Frontal cortex (tissue), 4 donors: ENCODE data around the gene OR5H1. TPM values are rescaled to one million over a fixed set of nuclear protein-coding genes. Genes with fewer than 3 reads are reported as not detected.
"Not testable (repeated sequence)": the region's sequence is repeated elsewhere in the genome, so short reads cannot be mapped to it uniquely, and the experiment has no call there.

Source experiments
- DNase-seq, 2 donors: peaks; one replicate each; pipeline ENCODE4 v3.0.0; 2012; ENCODE audit warnings: low spot score in 2 of 2
- FAIRE-seq: peaks from 2 replicates; lab custom pipeline; 2012; peaks lifted over from hg19 to GRCh38; lab: Jason Lieb, UNC
- total RNA-seq: library from RNA; depleted of rRNA; stranded (reverse); fragments of >200 nt; gene quantifications from one replicate; pipeline ENCODE4 v1.2.3, GENCODE V29; 2014
- donor health status: control.
- donor health status: control.
- donor health status: control.

Gene OR5H1
- total RNA-seq, result not detected

DNA sequence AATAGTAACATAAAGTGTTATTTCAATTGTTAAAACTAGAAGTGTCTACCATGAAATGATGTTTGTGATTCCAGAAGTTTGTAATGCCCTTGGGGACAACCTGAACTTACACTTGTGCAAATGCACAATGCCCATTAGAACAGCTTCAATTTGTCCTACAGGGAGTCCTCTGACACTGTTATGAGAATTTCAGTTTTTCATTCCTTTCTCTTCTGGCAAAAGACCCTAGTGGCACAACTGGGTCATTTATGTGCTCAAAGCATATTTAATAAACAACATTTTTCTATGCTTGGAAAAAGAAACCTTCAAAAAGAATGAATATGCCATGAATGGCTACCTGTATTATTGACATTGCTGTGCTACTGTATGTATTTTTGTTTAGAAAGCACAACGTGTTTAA lies at the start of gene OR5H1:
Gene OR5H1 (plus strand): TSS at position 301 of the 400 bp plus-strand sequence. CDS start 1,977 bp downstream, outside the sequence.
- no peak for DNase-seq
- FAIRE-seq, result no peak

DNA sequence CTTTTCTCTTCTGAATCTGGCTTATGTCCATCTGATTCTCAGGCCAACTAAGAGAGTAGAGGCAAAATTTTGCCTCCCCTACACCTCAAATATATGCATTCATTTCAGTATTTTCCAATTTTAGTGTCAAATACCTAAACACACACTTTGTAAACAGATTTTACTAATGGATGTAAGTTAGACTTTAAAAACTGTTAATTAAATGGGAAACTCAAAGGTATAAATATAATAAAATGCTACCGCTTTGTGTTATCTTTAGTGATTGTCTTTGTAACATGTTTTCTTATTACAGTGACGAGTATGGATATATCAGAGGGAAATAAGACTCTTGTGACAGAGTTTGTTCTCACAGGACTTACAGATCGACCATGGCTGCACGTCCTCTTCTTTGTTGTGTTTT lies 43.6 kb upstream of the OR5H1 start, which contains the start of gene OR5AC2:
Gene OR5AC2 (plus strand): TSS at position 301 of the 400 bp plus-strand sequence. CDS start 0 bp downstream, at position 301.
- FAIRE-seq (no peak), DNase-seq (no peak)

DNA sequence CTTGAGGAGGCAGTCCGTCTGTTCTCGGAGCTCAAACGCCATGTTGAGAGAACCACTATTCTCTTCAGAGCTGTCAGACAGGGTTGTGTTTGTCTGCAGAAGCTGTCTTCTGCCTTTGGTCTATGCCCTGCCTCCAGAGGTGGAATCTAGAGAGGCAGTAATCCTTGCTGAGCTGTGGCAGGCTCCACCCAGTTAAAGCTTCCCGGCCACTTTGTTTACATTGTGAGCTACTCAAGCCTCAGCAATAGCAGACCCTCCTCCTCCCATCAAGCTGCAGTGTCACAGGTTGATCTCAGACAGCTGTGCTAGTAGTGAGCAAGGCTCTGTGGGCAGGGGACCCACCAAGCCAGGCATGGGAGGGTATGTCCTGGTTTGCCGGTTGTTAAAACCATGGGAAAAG lies 34.6 kb upstream of the OR5H1 start:
- no peak for FAIRE-seq

DNA sequence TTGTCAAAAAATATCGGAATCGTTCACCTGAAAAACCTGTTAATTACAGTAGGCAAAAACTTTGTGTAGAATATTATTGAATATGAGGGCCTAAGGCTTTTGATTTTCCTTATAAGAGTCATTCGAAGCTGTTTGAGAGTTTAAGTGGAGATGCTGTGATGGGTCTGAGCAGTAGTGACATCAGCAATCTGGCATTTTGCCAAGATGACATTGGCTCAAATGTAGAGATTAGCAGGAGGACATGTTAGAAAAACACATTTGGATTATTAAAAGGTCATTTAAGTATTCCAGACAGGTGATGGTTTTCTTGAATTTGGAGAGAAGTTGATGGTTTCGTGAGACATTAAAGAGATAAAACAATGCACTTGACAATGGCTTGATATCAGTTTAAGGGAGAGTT lies 30.7 kb upstream of the OR5H1 start:
- DNase-seq, result no peak

More for the DNA sequence above, 34.6 kb upstream of the OR5H1 start:
- DNase-seq, result no peak

DNA sequence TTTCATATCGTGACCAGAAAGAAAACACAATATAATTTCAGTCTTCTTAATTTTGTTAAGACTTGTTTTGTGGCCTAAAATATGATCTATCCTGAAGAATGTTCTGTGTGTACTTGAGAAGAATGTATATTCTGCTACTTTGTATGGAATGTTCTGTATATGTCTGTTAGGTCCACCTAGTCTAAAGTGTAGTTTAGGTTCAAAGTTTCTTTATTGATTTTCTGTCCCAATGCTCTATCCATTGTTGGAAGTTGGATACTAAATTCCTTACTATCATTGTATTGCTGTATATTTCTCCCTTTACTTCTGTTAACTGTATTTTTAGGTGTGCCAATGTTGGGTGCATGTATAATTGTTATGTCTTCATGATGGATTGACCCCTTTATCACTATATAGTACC lies 22.4 kb upstream of the OR5H1 start:
- DNase-seq (no peak), FAIRE-seq (no peak)

More for the DNA sequence above, 30.7 kb upstream of the OR5H1 start:
- no peak for FAIRE-seq

GRCh38 chr3:98109807-98110549 lies 20.5 kb upstream of the OR5H1 start:
- no peak for FAIRE-seq
- no peak for DNase-seq

DNA sequence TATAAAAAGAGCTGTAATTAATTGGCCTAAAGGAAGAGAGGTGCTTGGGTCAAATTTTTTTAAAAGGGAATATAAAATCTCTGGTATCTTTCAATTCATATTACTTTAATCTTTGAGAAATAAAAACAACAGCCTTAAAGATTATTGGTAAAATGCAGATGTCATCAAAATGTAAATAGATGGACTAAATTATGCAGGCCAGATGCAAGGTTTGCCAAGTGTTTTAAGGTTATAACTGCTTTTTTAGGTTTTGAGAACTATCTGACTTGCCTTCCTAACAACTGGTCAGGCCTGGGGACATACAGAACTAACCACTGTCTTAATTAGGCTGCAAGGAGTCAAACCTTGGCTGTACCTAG lies 20.0 kb upstream of the OR5H1 start:
- FAIRE-seq (no peak), DNase-seq (no peak)

- FAIRE-seq, result no peak
- DNase-seq, result no peak
Measured at GRCh38 chr3:98114264-98114663, 16.3 kb upstream of the OR5H1 start.

DNA sequence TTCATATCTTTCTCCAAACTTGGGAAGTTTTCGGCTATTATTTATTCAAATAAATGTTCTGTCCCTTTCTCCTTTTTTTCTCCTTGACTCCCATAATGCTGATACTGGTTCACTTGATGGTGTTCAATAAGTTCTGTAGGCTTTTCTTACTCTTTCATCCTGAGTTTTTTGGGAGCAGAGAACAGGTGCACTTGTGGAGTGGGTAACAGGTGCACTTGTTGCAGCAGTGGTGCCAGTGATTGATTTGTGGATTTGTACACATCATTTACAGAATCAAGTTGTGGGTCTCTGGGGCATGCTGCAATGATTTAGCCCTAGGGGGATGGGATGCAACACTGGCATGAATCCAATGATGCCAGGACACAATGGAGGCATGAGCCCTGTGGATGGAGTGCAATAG lies 14.8 kb upstream of the OR5H1 start:
- FAIRE-seq (no peak), DNase-seq (no peak)

DNA sequence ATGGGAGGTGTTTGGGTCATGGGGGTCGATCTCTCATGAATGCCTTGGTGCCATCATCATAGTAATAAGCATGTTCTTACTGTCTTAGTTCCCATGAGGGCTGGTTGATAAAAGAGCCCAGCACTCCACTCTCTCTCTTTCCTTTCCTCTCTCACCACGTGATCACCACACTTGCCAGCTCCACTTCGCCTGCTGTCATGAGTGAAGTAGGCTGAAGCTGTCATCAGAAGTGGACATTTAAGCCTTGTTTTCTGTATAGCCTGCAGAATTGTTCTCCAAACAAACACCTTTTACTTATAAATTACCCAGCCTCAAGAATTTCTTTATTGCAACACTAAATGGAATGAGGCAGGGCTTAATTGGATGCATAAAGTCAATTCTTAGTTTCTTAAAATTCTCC lies 6.1 kb downstream of the OR5H1 start:
- FAIRE-seq, result no peak
- no peak for DNase-seq

GRCh38 chr3:98137826-98138557 lies 7.5 kb downstream of the OR5H1 start:
- FAIRE-seq, DNase-seq: not testable (repeated sequence)

DNA sequence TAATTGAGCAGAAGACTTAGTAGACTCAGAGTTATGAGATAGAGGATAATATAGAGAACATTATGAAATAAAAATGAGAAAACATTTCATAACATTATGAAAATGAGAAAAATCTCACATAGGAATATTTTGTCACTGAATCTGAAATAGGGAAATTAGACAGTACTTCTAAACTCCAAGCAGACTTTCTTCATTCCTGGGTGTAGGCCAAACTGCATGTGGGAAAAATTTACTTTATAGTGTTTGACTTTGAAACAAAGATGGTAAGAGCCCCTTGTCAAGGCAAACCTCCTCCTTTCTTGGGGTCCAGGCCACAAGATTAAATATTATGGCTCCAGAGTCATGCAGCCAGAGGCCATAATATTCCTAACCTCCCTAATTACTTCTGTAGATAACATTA lies 10.0 kb downstream of the OR5H1 start:
- FAIRE-seq (no peak), DNase-seq (no peak)

DNA sequence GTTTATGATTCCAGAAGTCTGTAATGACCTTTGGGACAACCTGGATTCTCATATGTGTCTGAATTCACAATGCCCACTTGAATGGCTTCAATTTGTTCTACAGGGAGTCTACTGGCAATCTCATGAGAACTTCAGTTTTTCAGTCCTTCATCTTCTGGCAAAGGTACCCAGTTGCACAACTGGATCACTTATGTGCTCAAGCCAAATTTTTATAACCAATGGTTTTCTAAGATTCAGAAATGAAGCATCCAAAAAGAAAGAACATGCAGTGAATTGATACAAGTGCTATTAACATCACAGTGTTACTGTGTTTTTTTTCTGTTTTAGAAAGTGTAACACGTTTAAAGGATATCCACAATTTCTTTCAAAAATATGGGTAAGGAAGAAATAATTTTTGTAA lies 16.7 kb downstream of the OR5H1 start, which contains the start of gene OR5H14:
Gene OR5H14 (plus strand): TSS at position 301 of the 400 bp plus-strand sequence. CDS start 1,907 bp downstream, outside the sequence.
- FAIRE-seq (no peak), DNase-seq (no peak)

DNA sequence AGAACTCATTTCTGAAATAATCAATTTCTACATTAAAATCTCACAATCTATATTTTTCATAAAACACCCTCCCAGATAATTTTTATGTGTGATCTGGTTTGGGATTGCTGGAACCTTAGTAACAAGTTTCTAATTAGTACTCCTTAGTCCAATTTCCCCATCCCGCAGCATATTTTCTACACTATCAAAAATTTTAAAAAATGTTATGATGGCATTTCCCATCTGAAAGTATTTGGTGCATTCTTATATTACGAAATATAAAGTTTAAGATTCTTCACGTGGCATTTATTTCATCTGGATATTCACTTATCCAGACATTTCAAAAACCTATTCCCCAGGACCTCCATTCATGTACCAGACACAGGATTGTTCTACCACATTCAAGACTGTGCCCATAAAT lies 18.2 kb downstream of the OR5H1 start:
- no peak for FAIRE-seq
- no peak for DNase-seq

GRCh38 chr3:98149456-98149855 lies 18.9 kb downstream of the OR5H1 start:
- FAIRE-seq, DNase-seq: not testable (repeated sequence)

- DNase-seq (no peak), FAIRE-seq (no peak)
Measured at GRCh38 chr3:98151241-98151640, 20.7 kb downstream of the OR5H1 start.

GRCh38 chr3:98166396-98166795 lies 35.9 kb downstream of the OR5H1 start, which contains the start of gene OR5H15:
TSS of gene OR5H15 (plus strand) at chr3:98166696. CDS start at chr3:98168700, 2,004 bp downstream.
- FAIRE-seq (no peak), DNase-seq (no peak)

GRCh38 chr3:98171071-98171470 lies 40.5 kb downstream of the OR5H1 start:
- FAIRE-seq (no peak), DNase-seq (no peak)

DNA sequence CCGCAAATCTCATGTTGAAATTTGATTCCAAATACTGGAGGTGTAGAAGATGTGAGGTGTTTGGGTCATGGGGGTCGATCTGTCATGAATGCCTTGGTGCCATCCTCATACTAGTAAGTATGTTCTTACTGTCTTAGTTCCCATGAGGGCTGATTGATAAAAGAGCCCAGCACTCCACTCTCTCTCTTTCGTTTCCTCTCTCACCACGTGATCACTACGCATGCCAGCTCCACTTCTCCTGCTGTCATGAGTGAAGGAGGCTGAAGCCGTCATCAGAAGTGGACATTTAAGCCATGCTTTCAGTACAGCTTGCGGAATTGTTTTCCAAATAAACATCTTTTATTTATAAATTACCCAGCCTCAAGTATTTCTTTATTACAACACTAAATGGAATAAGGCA lies 42.1 kb downstream of the OR5H1 start:
- DNase-seq (no peak), FAIRE-seq (no peak)

- no peak for DNase-seq
- no peak for FAIRE-seq
Measured at GRCh38 chr3:98180319-98180890, 49.9 kb downstream of the OR5H1 start.

GRCh38 chr3:98182196-98182595 lies 51.7 kb downstream of the OR5H1 start:
- DNase-seq, result no peak

More at GRCh38 chr3:98182196-98182595, 51.7 kb downstream of the OR5H1 start:
- no peak for FAIRE-seq
